ENCODE results near the gene GPX2.
A peak's percentile ranks its signal among the peaks of the same experiment; 100 is the strongest.

GRCh38 chr14:64914237-64915028 is 28.1 kb downstream of the GPX2 start, which contains the start of gene CHURC1:
- TF ChIP-seq POLR2AphosphoS5 (IDR thresholded peaks at IDR 0.05) = peak; percentile 90 to 97 (median 94)
- no peak for TF ChIP-seq CTCF (IDR thresholded peaks at IDR 0.05)
